Stomach (tissue), 9 donors: ENCODE data around the gene HDAC11. TPM values are rescaled to one million over a fixed set of nuclear protein-coding genes. Genes with fewer than 3 reads are reported as not detected.

Experiments used
- DNase-seq, 2 donors: peaks; one replicate each; pipeline versions ENCODE4 v3.0.0 to v3.0.0-alpha.2; 2013 to 2019
- H3K27ac ChIP-seq, 5 donors: fragments of 200-600 bp in 4 of 5; sonication (generic) in 4 of 5; one replicate each; pipeline ENCODE4 v1.5.1; 2013 to 2019; ENCODE audit warnings: mild to moderate bottlenecking in 1 of 5, moderate library complexity in 1 of 5
- H3K27me3 ChIP-seq, 3 donors: fragments of 200-600 bp; sonication (generic); one replicate each; pipeline ENCODE4 v1.5.1; 2017 to 2019; ENCODE audit warnings: mixed run types in 1 of 3
- H3K36me3 ChIP-seq, 4 donors: fragments of 200-600 bp; sonication (generic); 1 replicate in 3 of 4; 2 replicates in 1 of 4; pipeline ENCODE4 v1.5.1; 2016 to 2019
- H3K4me1 ChIP-seq, 4 donors: fragments of 200-600 bp; sonication (generic); one replicate each; pipeline ENCODE4 v1.5.1; 2016 to 2019
- H3K4me3 ChIP-seq, 4 donors: fragments of 200-600 bp; sonication (generic) in 3 of 4; one replicate each; pipeline ENCODE4 v1.5.1; 2016 to 2019; ENCODE audit warnings: mild to moderate bottlenecking in 1 of 4
- H3K9me3 ChIP-seq, 4 donors: fragments of 200-600 bp; sonication (generic); one replicate each; pipeline ENCODE4 v1.5.1; 2016 to 2019
- EP300 ChIP-seq: sonication (generic); formaldehyde crosslinking; IDR thresholded peaks from one replicate; pipeline ENCODE4 v1.6.1; 2017; ENCODE audit warnings: antibody characterized with exemption
- POLR2A ChIP-seq, 4 donors: fragments of 450-650 bp; IDR thresholded peaks; one replicate each; pipeline ENCODE4 v1.6.1; 2016; ENCODE audit warnings: antibody characterized with exemption in 4 of 4, control low read depth in 2 of 4, mild to moderate bottlenecking in 1 of 4, moderate library complexity in 1 of 4
- POLR2AphosphoS5 ChIP-seq, 3 donors: sonication (generic); formaldehyde crosslinking; IDR thresholded peaks; one replicate each; pipeline ENCODE4 v1.6.1; 2016; ENCODE audit warnings: antibody characterized with exemption in 3 of 3
- WGBS, 5 donors: extraction: QIAGEN DNeasy Blood & Tissue Kit in 3 of 5; methylation state at CpG; one replicate each; pipeline versions ENCODE4 v1.1.5 to v1.1.7; 2013 to 2018; 5-methylcytosine and 5-hydroxymethylcytosine counted together
- intact Hi-C: fragments of 100-400 bp; cut with DNase I; formaldehyde crosslinking; loops from one replicate; pipeline ENCODE4 v1.15.1; 2023; ENCODE audit warnings: low total_unique reads
- polyA plus RNA-seq, 3 donors: library from polyadenylated mRNA; stranded (reverse); fragments of 200-250 nt; gene quantifications; one replicate each; pipeline ENCODE4 v1.2.3, GENCODE V29; 2013
- total RNA-seq, 5 donors: library from RNA; depleted of rRNA; stranded (reverse); fragments of >200 nt; gene quantifications; one replicate each; pipeline versions ENCODE4 v1.1.0 to v1.2.3, GENCODE V29; 2014 to 2016
- TF ChIP-seq, protein P1 (sequence below), 7 experiments: fragments of 450-650 bp in 4 of 7; fragments of 200-600 bp in 3 of 7; sonication (generic) in 3 of 7; IDR thresholded peaks; one replicate each; pipeline ENCODE4 v1.5.1; 2016 to 2019; ENCODE audit warnings: antibody characterized with exemption in 7 of 7, control low read depth in 2 of 7, mild to moderate bottlenecking in 1 of 7
- donor health status: healthy with polysubstance abuse.
- donor health status: Bipolar disorder and iron deficiency.
- donor health status: healthy.

HDAC11 gene
- total and polyA plus RNA-seq, 8 donors: 4.9 to 16.6 (median 15.4) TPM; not detected in 1

DNA sequence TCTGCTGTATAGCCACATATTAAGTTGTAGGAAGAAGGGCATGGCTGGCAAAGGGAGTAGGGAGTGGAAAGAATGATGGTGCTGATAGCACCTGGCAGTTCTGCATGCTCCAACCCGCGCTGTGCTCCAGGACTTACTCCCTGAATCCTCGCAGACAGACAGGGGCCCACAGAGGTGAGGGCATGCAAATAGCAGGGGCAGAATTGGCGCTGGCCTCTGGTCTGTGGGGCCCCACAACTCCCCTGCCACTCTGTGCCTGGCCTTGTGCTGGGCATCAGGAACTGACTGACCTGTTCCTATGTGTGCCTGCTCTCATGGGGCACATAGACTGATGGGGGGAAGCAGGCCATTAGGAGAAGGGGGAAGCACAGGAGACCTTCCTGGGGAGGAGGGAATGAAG lies 20.9 kb downstream of the HDAC11 start:
- DNase-seq: no peak
- H3K9me3 ChIP-seq: no peaks in the 10 kb centered on the region
- peaks cover 0 to 64% (median 35%) of the 10 kb centered on the region in 4 donors for H3K36me3 ChIP-seq
- intact Hi-C loops: no loop called here
- H3K4me1 ChIP-seq: peaks cover 0 to 9% (median 6%) of the 10 kb centered on the region in 4 donors
- no peak overlapping the region for H3K4me3 ChIP-seq
- H3K27me3 ChIP-seq: no peaks in the 10 kb centered on the region
- 59 to 91% (median 87%) methylated on average over 3 to 4 of the region's 4 CpGs for WGBS, 5 donors
- no peak overlapping the region for H3K27ac ChIP-seq
- TF ChIP-seq POLR2A (IDR thresholded peaks at IDR 0.05) (no peak), EP300 (no peak), POLR2AphosphoS5 (IDR thresholded peaks at IDR 0.05) (no peak)
- TF ChIP-seq, protein P1, sequence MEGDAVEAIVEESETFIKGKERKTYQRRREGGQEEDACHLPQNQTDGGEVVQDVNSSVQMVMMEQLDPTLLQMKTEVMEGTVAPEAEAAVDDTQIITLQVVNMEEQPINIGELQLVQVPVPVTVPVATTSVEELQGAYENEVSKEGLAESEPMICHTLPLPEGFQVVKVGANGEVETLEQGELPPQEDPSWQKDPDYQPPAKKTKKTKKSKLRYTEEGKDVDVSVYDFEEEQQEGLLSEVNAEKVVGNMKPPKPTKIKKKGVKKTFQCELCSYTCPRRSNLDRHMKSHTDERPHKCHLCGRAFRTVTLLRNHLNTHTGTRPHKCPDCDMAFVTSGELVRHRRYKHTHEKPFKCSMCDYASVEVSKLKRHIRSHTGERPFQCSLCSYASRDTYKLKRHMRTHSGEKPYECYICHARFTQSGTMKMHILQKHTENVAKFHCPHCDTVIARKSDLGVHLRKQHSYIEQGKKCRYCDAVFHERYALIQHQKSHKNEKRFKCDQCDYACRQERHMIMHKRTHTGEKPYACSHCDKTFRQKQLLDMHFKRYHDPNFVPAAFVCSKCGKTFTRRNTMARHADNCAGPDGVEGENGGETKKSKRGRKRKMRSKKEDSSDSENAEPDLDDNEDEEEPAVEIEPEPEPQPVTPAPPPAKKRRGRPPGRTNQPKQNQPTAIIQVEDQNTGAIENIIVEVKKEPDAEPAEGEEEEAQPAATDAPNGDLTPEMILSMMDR (IDR thresholded peaks at IDR 0.05): no peak

DNA sequence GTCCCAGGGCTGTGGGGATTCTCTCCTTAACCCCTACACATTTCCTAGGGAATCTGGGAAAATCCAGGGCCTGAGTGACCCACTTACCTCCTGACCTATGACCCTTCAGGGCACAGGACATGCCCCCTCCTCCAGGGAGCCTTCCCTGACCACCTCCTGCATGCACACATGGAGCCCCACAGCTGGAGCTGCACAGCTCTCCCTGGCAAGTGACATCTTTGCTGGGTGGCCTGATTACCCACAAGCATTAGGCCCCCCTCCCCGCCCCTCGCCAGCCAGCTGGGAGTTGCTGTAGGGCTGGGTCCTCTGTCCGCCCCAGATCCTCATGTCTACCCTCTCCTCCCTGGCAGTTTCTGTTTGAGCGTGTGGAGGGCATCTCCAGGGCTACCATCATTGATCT lies 21.4 kb downstream of the HDAC11 start:
- no peaks in the 10 kb centered on the region for H3K9me3 ChIP-seq
- intact Hi-C loops: no loop called here
- TF ChIP-seq, protein P1 (IDR thresholded peaks at IDR 0.05): no peak
- TF ChIP-seq EP300 (no peak), POLR2AphosphoS5 (IDR thresholded peaks at IDR 0.05) (no peak), POLR2A (IDR thresholded peaks at IDR 0.05) (no peak)
- H3K4me1 ChIP-seq: peaks cover 0 to 5% (median 3%) of the 10 kb centered on the region in 4 donors
- H3K27ac ChIP-seq: no peak overlapping the region
- H3K36me3 ChIP-seq: peaks cover 0 to 64% (median 35%) of the 10 kb centered on the region in 4 donors
- no peaks in the 10 kb centered on the region for H3K27me3 ChIP-seq
- H3K4me3 ChIP-seq: no peak overlapping the region
- DNase-seq: no peak
- 95 to 98% (median 97%) methylated on average over 4 of the region's 4 CpGs for WGBS, 5 donors

DNA sequence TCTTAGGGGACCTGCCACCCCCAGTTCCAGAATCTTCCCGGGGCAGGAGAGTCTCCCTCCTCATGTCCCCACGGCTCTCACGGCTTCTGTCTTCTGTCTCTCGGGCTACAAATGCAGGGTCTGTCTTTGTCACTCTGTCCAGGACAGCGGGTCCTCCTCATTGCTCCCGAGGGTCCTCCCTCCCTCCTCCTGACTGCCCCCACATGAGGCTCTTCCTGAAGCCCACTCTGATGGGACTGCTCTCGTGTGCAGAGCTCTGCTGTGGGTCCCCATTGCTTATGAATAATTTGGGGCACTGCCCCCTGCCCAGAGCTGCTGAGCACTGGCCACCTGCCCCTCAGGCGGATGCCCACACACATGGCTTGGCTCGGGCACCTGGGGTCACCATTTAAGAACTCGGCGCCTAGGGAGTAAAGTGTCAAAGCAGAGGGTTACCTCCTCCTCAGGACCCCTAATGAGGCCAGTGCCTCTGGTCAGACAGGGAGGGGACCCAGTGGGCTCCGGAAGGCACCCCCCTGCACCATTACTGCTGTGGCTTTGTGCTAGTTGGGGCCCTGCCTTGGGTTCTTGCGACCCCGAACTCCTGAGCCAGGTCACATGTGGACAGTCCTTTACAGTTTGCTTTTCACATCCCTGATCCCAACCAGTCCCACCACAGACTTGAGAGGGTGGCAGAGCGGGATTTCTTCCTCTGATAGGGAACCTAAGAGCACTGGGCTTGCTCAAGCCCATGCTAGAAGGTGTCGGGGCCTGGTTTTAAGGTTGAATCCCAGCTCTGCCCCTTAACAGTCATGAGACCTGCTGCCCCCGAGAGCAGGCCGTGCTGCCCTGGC lies 22.1 kb downstream of the HDAC11 start:
- no peak for DNase-seq
- intact Hi-C loops: no loop called here
- Histone ChIP-seq H3K36me3 (peaks cover 0 to 64% (median 35%) of the 10 kb centered on the region in 4 donors), H3K27ac (no peak overlapping the region), H3K27me3 (no peaks in the 10 kb centered on the region), H3K4me3 (no peak overlapping the region), H3K9me3 (no peaks in the 10 kb centered on the region), H3K4me1 (no peaks in the 10 kb centered on the region)
- WGBS, 5 donors: 90 to 96% (median 92%) methylated on average over 14 to 18 of the region's 18 CpGs
- TF ChIP-seq POLR2A (IDR thresholded peaks at IDR 0.05) (no peak), POLR2AphosphoS5 (IDR thresholded peaks at IDR 0.05) (no peak), EP300 (no peak)
- TF ChIP-seq, protein P1 (IDR thresholded peaks at IDR 0.05): no peak

DNA sequence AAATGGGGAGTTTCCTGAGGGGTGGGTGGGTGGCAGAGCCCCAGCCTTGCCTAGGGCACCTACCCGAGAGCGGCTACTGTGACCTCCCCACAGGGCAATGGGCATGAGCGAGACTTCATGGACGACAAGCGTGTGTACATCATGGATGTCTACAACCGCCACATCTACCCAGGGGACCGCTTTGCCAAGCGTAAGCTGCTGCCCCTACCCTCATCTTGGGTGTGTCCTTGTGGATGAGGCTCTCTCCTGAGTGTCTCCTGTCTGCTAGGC lies 22.6 kb downstream of the HDAC11 start:
- DNase-seq: no peak
- Histone ChIP-seq H3K4me1 (peaks cover 0 to 5% (median 2%) of the 10 kb centered on the region in 4 donors), H3K9me3 (no peaks in the 10 kb centered on the region), H3K27ac (no peak overlapping the region), H3K4me3 (no peak overlapping the region), H3K27me3 (no peaks in the 10 kb centered on the region), H3K36me3 (peaks cover 0 to 64% (median 35%) of the 10 kb centered on the region in 4 donors)
- no peak for TF ChIP-seq POLR2A (IDR thresholded peaks at IDR 0.05)
- intact Hi-C loops: no loop called here
- WGBS, 5 donors: 95 to 97% (median 96%) methylated on average over 8 of the region's 8 CpGs; no CpG with 5 or more reads in 1 of the 5 donors
